NCI-H748 (cell line): ENCODE results near the gene SAP30.

Source experiments
- DNase-seq: peaks from one replicate; lab custom pipeline; 2025; ENCODE audit not compliant: unreplicated experiment; lab: John Stamatoyannopoulos, UW

SAP30 gene

GRCh38 chr4:173414456-173414855 lies 43.7 kb downstream of the SAP30 start:
- no peak for DNase-seq

GRCh38 chr4:173415092-173415491 lies 44.3 kb downstream of the SAP30 start:
- DNase-seq: no peak

- DNase-seq: no peak
Measured at GRCh38 chr4:173415885-173416653, 45.3 kb downstream of the SAP30 start.

- peak; percentile 3 for DNase-seq
Measured at GRCh38 chr4:173417833-173418232, 47.1 kb downstream of the SAP30 start.

GRCh38 chr4:173418639-173419038 lies 47.9 kb downstream of the SAP30 start:
- no peak for DNase-seq

- DNase-seq: peak; percentile 83
Measured at GRCh38 chr4:173420324-173420752, 49.6 kb downstream of the SAP30 start.

GRCh38 chr4:173420801-173421200 lies 50.0 kb downstream of the SAP30 start:
- DNase-seq: no peak

GRCh38 chr4:173424899-173425805 lies 54.4 kb downstream of the SAP30 start:
- no peak for DNase-seq

- DNase-seq: no peak
Measured at GRCh38 chr4:173426064-173426463, 55.3 kb downstream of the SAP30 start.
